GM23338 (cell line): ENCODE measurements around the gene FASLG. TPM values are rescaled to one million over a fixed set of nuclear protein-coding genes. Genes with fewer than 3 reads are reported as not detected.

Experiments used
- ATAC-seq: fragments of 200-7000 bp; cut with Tn5 transposase; 3 replicates; pipeline ENCODE4 v1.9.1; 2020
- DNase-seq: peaks from one replicate; pipeline ENCODE4 v3.0.0-alpha.2; 2015; ENCODE audit warnings: low spot score
- H2AFZ ChIP-seq: fragments of 200-600 bp; sonication (generic); 2 replicates; pipeline ENCODE4 v1.8.0; 2016; ENCODE audit warnings: antibody characterized with exemption, mild to moderate bottlenecking, moderate library complexity
- H3F3A ChIP-seq: fragments of 200-600 bp; sonication (generic); replicated peaks from 2 replicates; pipeline ENCODE4 v1.8.0; 2017; ENCODE audit warnings: antibody characterized with exemption, mixed run types, low read depth
- H3K27ac ChIP-seq: fragments of 200-600 bp; sonication (generic); 2 replicates; pipeline ENCODE4 v1.6.1; 2016; ENCODE audit warnings: low read depth
- H3K27me3 ChIP-seq: fragments of 200-600 bp; sonication (generic); 2 replicates; pipeline ENCODE4 v1.8.0; 2016; ENCODE audit warnings: mild to moderate bottlenecking, mixed run types, moderate library complexity; ENCODE audit not compliant: insufficient read depth
- H3K36me3 ChIP-seq: fragments of 200-600 bp; sonication (generic); 2 replicates; pipeline ENCODE4 v1.8.0; 2016; ENCODE audit warnings: mild to moderate bottlenecking; ENCODE audit not compliant: insufficient read depth
- H3K4me1 ChIP-seq: fragments of 200-600 bp; sonication (generic); 2 replicates; pipeline ENCODE4 v1.8.0; 2016; ENCODE audit warnings: mild to moderate bottlenecking, moderate library complexity; ENCODE audit not compliant: insufficient read depth
- H3K4me2 ChIP-seq: fragments of 200-600 bp; sonication (generic); 2 replicates; pipeline ENCODE4 v1.7.1; 2017; ENCODE audit warnings: mixed run types
- H3K4me3 ChIP-seq: fragments of 200-600 bp; sonication (generic); 2 replicates; pipeline ENCODE4 v1.6.1; 2016; ENCODE audit warnings: mixed run types
- H3K79me2 ChIP-seq: fragments of 200-600 bp; sonication (generic); replicated peaks from 2 replicates; pipeline ENCODE4 v1.8.0; 2017; ENCODE audit warnings: mild to moderate bottlenecking; ENCODE audit not compliant: insufficient read depth
- H3K9me2 ChIP-seq: fragments of 200-600 bp; sonication (generic); 2 replicates; pipeline ENCODE4 v1.8.0; 2017; ENCODE audit not compliant: insufficient read depth
- H4K20me1 ChIP-seq: fragments of 200-600 bp; sonication (generic); replicated peaks from 2 replicates; pipeline ENCODE4 v1.8.0; 2017; ENCODE audit warnings: mild to moderate bottlenecking; ENCODE audit not compliant: insufficient read depth
- H3K27ac Mint-ChIP-seq: 2 replicates; pipeline ENCODE4 v1.8.0; 2020; ENCODE audit warnings: inconsistent platforms, mild to moderate bottlenecking, moderate library complexity, mixed read lengths
- H3K27me3 Mint-ChIP-seq: 3 replicates; pipeline ENCODE4 v1.8.0; 2022; ENCODE audit warnings: low read depth, mild to moderate bottlenecking, moderate library complexity, mixed read lengths, inconsistent platforms; ENCODE audit not compliant: insufficient read depth, poor library complexity
- H3K36me3 Mint-ChIP-seq: 3 replicates; pipeline ENCODE4 v1.8.0; 2021; ENCODE audit warnings: low read depth, mild to moderate bottlenecking, inconsistent platforms, moderate library complexity, mixed read lengths
- H3K4me1 Mint-ChIP-seq: 3 replicates; pipeline ENCODE4 v1.8.0; 2020; ENCODE audit warnings: mild to moderate bottlenecking, inconsistent platforms, mixed read lengths
- H3K4me3 Mint-ChIP-seq: 3 replicates; pipeline ENCODE4 v1.8.0; 2021; ENCODE audit warnings: moderate library complexity, mild to moderate bottlenecking, inconsistent platforms, mixed read lengths
- H3K9me3 Mint-ChIP-seq: 3 replicates; pipeline ENCODE4 v1.8.0; 2020; ENCODE audit warnings: moderate library complexity, mild to moderate bottlenecking, inconsistent platforms, mixed read lengths
- JUNB ChIP-seq: IDR thresholded peaks from one replicate; pipeline ENCODE4 v1.6.1; 2016; ENCODE audit warnings: antibody characterized with exemption; ENCODE audit not compliant: unreplicated experiment
- POLR2AphosphoS5 ChIP-seq: IDR thresholded peaks from 2 replicates; pipeline ENCODE4 v1.6.1; 2016; ENCODE audit warnings: antibody characterized with exemption, low read depth
- STAT1 ChIP-seq: IDR thresholded peaks from one replicate; pipeline ENCODE4 v1.6.1; 2016; ENCODE audit warnings: antibody characterized with exemption; ENCODE audit not compliant: unreplicated experiment
- ZNF331 ChIP-seq: fragments of 250-450 bp; sonication (Bioruptor Pico); IDR thresholded peaks from 2 replicates; pipeline ENCODE4 v1.5.0; 2020; ENCODE audit warnings: low read depth, mild to moderate bottlenecking, moderate library complexity
- ZNF462 ChIP-seq: fragments of 250-450 bp; sonication (Bioruptor Pico); IDR thresholded peaks from 2 replicates; pipeline ENCODE4 v1.5.0; 2020; ENCODE audit warnings: mild to moderate bottlenecking, moderate library complexity
- polyA plus RNA-seq: library from polyadenylated mRNA; unstranded; fragments of >200 nt; fragmentation: Nextera tagmentation; extraction: Ambion mirVana; gene quantifications from 2 replicates; pipeline ENCODE4 v1.2.1, GENCODE V29; 2016
- total RNA-seq: library from RNA; depleted of rRNA; stranded (reverse); fragments of >200 nt; shearing (Covaris generic); gene quantifications from 2 replicates; pipeline ENCODE4 v1.2.3, GENCODE V29; 2014
- TF ChIP-seq, protein P1 (sequence below), 2 experiments: fragments of 200-600 bp in 1 of 2; sonication (generic) in 1 of 2; conservative IDR thresholded peaks; 2 replicates each; pipeline versions ENCODE4 v1.5.1 to v1.6.1; 2016 to 2017; ENCODE audit warnings: antibody characterized with exemption in 2 of 2, low read depth in 2 of 2, mild to moderate bottlenecking in 2 of 2, moderate library complexity in 1 of 2
- TF ChIP-seq, protein P2 (sequence below): IDR thresholded peaks from 2 replicates; pipeline ENCODE4 v1.6.1; 2016; ENCODE audit warnings: antibody characterized with exemption

Gene FASLG
- total and polyA plus RNA-seq, 2 experiments from 2014 or later = not detected

GRCh38 chr1:172698224-172698623 is 39.3 kb downstream of the FASLG start:
- Histone ChIP-seq H3K4me3 (no peak overlapping the region), H3K27ac (no peak overlapping the region), H4K20me1 (no peaks in the 10 kb centered on the region), H3K4me1 (no peaks in the 10 kb centered on the region), H3K9me2 (peaks cover 13% of the 10 kb centered on the region), H2AFZ (no peak overlapping the region), H3K36me3 (no peaks in the 10 kb centered on the region), H3K79me2 (no peaks in the 10 kb centered on the region), H3K27me3 (no peaks in the 10 kb centered on the region), H3F3A (no peaks in the 10 kb centered on the region), H3K4me2 (no peak overlapping the region)
- Mint-ChIP-seq H3K4me1 (peaks cover 2% of the 10 kb centered on the region; the same call in 1 of the 3 replicates), H3K4me3 (no peak overlapping the region), H3K9me3 (no peaks in the 10 kb centered on the region), H3K27ac (no peak overlapping the region), H3K27me3 (no peaks in the 10 kb centered on the region), H3K36me3 (no peaks in the 10 kb centered on the region)
- ATAC-seq (no peak), DNase-seq (no peak)
- TF ChIP-seq POLR2AphosphoS5 = no peak
- no peak for TF ChIP-seq ZNF462
- TF ChIP-seq, protein P1, sequence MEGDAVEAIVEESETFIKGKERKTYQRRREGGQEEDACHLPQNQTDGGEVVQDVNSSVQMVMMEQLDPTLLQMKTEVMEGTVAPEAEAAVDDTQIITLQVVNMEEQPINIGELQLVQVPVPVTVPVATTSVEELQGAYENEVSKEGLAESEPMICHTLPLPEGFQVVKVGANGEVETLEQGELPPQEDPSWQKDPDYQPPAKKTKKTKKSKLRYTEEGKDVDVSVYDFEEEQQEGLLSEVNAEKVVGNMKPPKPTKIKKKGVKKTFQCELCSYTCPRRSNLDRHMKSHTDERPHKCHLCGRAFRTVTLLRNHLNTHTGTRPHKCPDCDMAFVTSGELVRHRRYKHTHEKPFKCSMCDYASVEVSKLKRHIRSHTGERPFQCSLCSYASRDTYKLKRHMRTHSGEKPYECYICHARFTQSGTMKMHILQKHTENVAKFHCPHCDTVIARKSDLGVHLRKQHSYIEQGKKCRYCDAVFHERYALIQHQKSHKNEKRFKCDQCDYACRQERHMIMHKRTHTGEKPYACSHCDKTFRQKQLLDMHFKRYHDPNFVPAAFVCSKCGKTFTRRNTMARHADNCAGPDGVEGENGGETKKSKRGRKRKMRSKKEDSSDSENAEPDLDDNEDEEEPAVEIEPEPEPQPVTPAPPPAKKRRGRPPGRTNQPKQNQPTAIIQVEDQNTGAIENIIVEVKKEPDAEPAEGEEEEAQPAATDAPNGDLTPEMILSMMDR (conservative IDR thresholded peaks at IDR 0.05; ENCODE audit: low read depth in 2 of 2) = no peak

DNA sequence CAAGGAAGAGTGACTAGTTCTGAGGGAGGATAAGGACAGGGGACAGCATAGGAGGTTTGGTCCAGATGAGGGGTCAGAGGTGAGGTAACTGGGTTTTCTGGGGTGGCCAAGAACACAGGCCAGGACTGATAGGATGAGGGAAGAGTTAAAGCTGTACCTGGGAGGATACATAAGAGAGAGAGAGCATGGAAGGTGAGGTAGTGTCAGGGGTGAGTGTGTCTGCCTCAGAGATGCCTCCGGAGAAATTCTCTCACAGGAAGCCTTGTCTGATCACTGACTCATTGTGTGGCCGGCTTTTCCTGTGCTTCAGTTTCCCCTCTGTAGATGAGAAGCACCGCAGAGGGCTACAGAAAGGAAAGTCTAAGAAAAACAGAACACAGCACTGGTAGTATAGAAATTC is 40.2 kb downstream of the FASLG start:
- Histone ChIP-seq H3K4me3 (no peak overlapping the region), H3K36me3 (no peaks in the 10 kb centered on the region), H3K4me2 (no peak overlapping the region), H3K79me2 (no peaks in the 10 kb centered on the region), H3K4me1 (peaks cover 5% of the 10 kb centered on the region; the same call in 1 of the 2 replicates), H3F3A (no peaks in the 10 kb centered on the region), H3K27ac (no peak overlapping the region), H2AFZ (no peak overlapping the region), H3K27me3 (no peaks in the 10 kb centered on the region), H3K9me2 (peaks cover 20% of the 10 kb centered on the region), H4K20me1 (no peaks in the 10 kb centered on the region)
- H3K36me3 Mint-ChIP-seq = no peaks in the 10 kb centered on the region
- peaks cover 4% of the 10 kb centered on the region; the same call in 1 of the 3 replicates for H3K4me1 Mint-ChIP-seq
- no peaks in the 10 kb centered on the region for H3K9me3 Mint-ChIP-seq
- ATAC-seq = no peak
- H3K27me3 Mint-ChIP-seq = no peaks in the 10 kb centered on the region
- no peak overlapping the region for H3K4me3 Mint-ChIP-seq
- H3K27ac Mint-ChIP-seq = no peak overlapping the region
- no peak for TF ChIP-seq JUNB
- TF ChIP-seq ZNF331 = no peak
- TF ChIP-seq, protein P2, sequence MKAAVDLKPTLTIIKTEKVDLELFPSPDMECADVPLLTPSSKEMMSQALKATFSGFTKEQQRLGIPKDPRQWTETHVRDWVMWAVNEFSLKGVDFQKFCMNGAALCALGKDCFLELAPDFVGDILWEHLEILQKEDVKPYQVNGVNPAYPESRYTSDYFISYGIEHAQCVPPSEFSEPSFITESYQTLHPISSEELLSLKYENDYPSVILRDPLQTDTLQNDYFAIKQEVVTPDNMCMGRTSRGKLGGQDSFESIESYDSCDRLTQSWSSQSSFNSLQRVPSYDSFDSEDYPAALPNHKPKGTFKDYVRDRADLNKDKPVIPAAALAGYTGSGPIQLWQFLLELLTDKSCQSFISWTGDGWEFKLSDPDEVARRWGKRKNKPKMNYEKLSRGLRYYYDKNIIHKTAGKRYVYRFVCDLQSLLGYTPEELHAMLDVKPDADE = no peak
- TF ChIP-seq STAT1 = no peak
- no peak for DNase-seq
